Upper lobe of right lung (tissue), 1 donor: Measurements from ENCODE around the gene ADAM30. TPM values are rescaled to one million over a fixed set of nuclear protein-coding genes. Genes with fewer than 3 reads are reported as not detected.

Experiments used
- ATAC-seq: fragments of 200-7000 bp; cut with Tn5 transposase; one replicate; pipeline ENCODE4 v1.9.1; 2020; ENCODE audit warnings: mild to moderate bottlenecking, moderate library complexity
- DNase-seq: peaks from one replicate; pipeline ENCODE4 v3.0.0-alpha.2; 2020
- H3K27ac ChIP-seq: fragments of 200-600 bp; one replicate; pipeline ENCODE4 v1.8.0; 2022
- H3K27me3 ChIP-seq: fragments of 200-600 bp; one replicate; pipeline ENCODE4 v1.8.0; 2022; ENCODE audit warnings: mild to moderate bottlenecking
- H3K36me3 ChIP-seq: fragments of 200-600 bp; one replicate; pipeline ENCODE4 v1.8.0; 2022
- H3K4me1 ChIP-seq: fragments of 200-600 bp; one replicate; pipeline ENCODE4 v1.8.0; 2022
- H3K4me3 ChIP-seq: fragments of 200-600 bp; one replicate; pipeline ENCODE4 v1.8.0; 2022; ENCODE audit warnings: mild to moderate bottlenecking
- H3K9me3 ChIP-seq: fragments of 200-600 bp; one replicate; pipeline ENCODE4 v1.8.0; 2022
- intact Hi-C: fragments of 100-400 bp; cut with DNase I; formaldehyde crosslinking; loops from one replicate; pipeline ENCODE4 v1.11.0; 2022
- total RNA-seq: library from RNA; stranded (reverse); fragmentation: NEBNext Ultra II Directional; extraction: Animal tissue kit (Norgen Biotek cat#: 25700); gene quantifications from one replicate; pipeline ENCODE4 v1.2.1, GENCODE V29; 2021
- TF ChIP-seq, protein P1 (sequence below): fragments of 200-600 bp; IDR thresholded peaks from one replicate; pipeline ENCODE4 v1.8.0; 2022; ENCODE audit warnings: antibody characterized with exemption
- donor health status: DM: no; HTN: yes; CAD: no; lungs with severe emphysema.

Gene ADAM30
- total RNA-seq, 1 donor from 2014 or later = not detected

DNA sequence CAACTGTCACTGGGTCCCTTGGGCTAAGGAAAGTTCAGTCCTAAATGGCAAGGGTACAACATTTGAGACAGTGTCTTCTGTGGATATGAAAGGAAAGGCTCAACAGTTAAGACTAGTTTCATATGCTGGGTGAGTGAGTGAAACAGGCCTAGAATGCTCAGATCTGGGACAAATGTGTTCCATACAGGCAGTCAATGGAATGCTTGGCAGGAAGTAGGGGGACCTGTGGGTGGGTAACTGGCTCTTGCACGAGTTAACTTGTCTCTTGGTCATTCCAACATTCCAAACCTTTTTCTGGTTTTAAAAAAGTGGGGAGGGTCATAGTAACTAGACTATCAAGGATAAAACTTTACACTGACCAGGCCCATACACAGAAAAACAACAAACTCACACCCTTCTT is 17.8 kb upstream of the ADAM30 start:
- intact Hi-C loops = no loop called here
- ATAC-seq = no peak
- H3K4me3 ChIP-seq = no peak overlapping the region
- peaks cover 61% of the 10 kb centered on the region for H3K36me3 ChIP-seq
- no peaks in the 10 kb centered on the region for H3K4me1 ChIP-seq
- no peak for DNase-seq
- no peaks in the 10 kb centered on the region for H3K9me3 ChIP-seq
- TF ChIP-seq, protein P1, sequence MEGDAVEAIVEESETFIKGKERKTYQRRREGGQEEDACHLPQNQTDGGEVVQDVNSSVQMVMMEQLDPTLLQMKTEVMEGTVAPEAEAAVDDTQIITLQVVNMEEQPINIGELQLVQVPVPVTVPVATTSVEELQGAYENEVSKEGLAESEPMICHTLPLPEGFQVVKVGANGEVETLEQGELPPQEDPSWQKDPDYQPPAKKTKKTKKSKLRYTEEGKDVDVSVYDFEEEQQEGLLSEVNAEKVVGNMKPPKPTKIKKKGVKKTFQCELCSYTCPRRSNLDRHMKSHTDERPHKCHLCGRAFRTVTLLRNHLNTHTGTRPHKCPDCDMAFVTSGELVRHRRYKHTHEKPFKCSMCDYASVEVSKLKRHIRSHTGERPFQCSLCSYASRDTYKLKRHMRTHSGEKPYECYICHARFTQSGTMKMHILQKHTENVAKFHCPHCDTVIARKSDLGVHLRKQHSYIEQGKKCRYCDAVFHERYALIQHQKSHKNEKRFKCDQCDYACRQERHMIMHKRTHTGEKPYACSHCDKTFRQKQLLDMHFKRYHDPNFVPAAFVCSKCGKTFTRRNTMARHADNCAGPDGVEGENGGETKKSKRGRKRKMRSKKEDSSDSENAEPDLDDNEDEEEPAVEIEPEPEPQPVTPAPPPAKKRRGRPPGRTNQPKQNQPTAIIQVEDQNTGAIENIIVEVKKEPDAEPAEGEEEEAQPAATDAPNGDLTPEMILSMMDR = no peak
- no peak overlapping the region for H3K27ac ChIP-seq
- no peaks in the 10 kb centered on the region for H3K27me3 ChIP-seq

DNA sequence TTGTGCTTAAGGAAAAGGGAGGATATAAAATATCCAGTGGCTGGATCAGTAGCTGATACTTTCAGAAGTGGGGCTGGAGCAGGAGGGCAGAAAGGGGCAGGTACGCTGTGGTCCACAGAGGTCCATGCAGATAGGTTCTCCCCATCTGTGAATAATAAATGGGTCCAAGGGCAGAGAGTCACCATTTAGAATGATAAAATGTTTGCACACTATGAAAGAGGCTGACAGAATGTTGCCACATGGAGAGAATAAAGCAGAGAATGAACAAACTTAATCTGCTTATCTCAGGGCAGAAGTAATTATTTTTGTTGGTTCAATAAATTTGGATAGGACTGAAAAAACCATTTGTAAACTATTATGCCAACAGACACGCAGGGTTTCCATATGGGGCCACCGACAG is 16.6 kb upstream of the ADAM30 start:
- intact Hi-C loops = no loop called here
- TF ChIP-seq, protein P1 = no peak

GRCh38 chr1:119911775-119912174 is 15.5 kb upstream of the ADAM30 start:
- no peaks in the 10 kb centered on the region for H3K27me3 ChIP-seq
- no peaks in the 10 kb centered on the region for H3K9me3 ChIP-seq
- no peak overlapping the region for H3K27ac ChIP-seq
- DNase-seq (no peak), ATAC-seq (no peak)
- H3K36me3 ChIP-seq = peaks cover 38% of the 10 kb centered on the region
- TF ChIP-seq, protein P1 = no peak
- intact Hi-C loops = no loop called here
- H3K4me3 ChIP-seq = no peak overlapping the region
- no peaks in the 10 kb centered on the region for H3K4me1 ChIP-seq

More for the DNA sequence above, 16.6 kb upstream of the ADAM30 start:
- DNase-seq (no peak), ATAC-seq (no peak)
- Histone ChIP-seq H3K27me3 (no peaks in the 10 kb centered on the region), H3K4me1 (no peaks in the 10 kb centered on the region), H3K4me3 (no peak overlapping the region), H3K36me3 (peaks cover 50% of the 10 kb centered on the region), H3K27ac (no peak overlapping the region), H3K9me3 (no peaks in the 10 kb centered on the region)

- ATAC-seq = no peak
- H3K27ac ChIP-seq = no peak overlapping the region
- intact Hi-C loops = no loop called here
- H3K9me3 ChIP-seq = no peaks in the 10 kb centered on the region
- TF ChIP-seq, protein P1 = no peak
- H3K4me1 ChIP-seq = no peaks in the 10 kb centered on the region
- no peak overlapping the region for H3K4me3 ChIP-seq
- H3K27me3 ChIP-seq = no peaks in the 10 kb centered on the region
- no peak for DNase-seq
- peaks cover 26% of the 10 kb centered on the region for H3K36me3 ChIP-seq
These were observed 14.3 kb upstream of the ADAM30 start for GRCh38 chr1:119910618-119911017.

DNA sequence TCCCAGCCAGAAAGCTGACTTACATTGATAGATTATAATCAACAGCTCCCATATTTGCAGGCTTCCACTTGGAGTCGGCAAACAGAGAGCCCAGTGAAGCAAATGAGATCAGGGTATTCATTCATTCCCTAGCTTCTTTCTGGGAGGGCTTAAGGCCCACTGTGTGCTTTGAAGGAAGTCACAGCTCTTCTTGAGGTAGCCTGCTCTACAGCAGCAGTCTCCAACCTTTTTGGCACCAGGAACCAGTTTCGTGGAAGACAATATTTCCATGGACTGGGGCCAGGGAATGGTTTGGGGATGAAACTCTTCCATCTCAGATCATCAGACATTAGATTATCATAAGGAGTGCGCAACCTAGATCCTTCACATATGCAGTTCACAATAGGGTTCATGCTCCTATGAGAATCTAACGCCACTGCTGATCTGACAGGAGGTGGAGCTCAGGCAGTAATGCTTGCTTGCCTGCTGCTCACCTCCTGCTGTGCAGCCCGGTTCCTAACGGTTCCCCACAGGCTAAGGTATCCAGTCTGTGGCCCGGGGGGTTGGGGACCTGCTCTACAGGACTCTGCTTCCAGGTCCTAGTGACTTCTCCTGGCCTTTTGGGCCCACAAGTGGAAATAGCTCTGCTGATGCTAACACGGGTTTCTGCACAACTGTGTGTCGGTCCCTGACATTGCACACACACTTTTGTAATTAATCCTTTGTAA is 13.7 kb upstream of the ADAM30 start:
- TF ChIP-seq, protein P1 = no peak
- H3K36me3 ChIP-seq = peaks cover 20% of the 10 kb centered on the region
- H3K4me1 ChIP-seq = no peaks in the 10 kb centered on the region
- H3K4me3 ChIP-seq = no peak overlapping the region
- intact Hi-C loops = no loop called here
- H3K27ac ChIP-seq = no peak overlapping the region
- ATAC-seq (no peak), DNase-seq (no peak)
- H3K27me3 ChIP-seq = no peaks in the 10 kb centered on the region
- no peaks in the 10 kb centered on the region for H3K9me3 ChIP-seq

DNA sequence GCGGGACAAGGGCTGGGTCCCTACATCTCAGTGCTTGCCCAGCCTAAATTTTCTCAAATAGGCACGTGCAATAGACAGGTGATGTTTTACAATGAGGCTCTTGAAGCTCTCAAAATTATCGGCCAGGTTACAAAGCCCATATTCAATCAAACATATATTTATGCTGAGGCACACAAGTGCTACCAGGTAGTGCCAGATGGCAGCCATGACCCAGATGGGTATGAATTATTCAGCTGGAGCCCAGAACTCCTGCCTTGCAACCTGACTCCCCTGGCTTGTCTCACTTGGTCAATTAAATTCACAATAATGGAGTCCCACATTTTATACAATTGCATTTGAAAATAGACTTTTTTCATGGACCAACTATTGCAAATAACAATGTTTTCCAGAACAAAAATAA is 12.3 kb upstream of the ADAM30 start:
- Histone ChIP-seq H3K36me3 (peaks cover 6% of the 10 kb centered on the region), H3K9me3 (no peaks in the 10 kb centered on the region), H3K4me1 (no peaks in the 10 kb centered on the region), H3K27me3 (no peaks in the 10 kb centered on the region), H3K4me3 (no peak overlapping the region), H3K27ac (no peak overlapping the region)
- intact Hi-C loops = no loop called here
- ATAC-seq (no peak), DNase-seq (no peak)
- TF ChIP-seq, protein P1 = no peak
